ENCODE measurements around the gene KIF13A. TPM values are rescaled to one million over a fixed set of nuclear protein-coding genes. Genes with fewer than 3 reads are reported as not detected.

The KIF13A gene
- total and polyA plus RNA-seq, 12 donors, result 16.7 to 198 (median 97.8) TPM

GRCh38 chr6:17865798-17866725 lies 121.4 kb downstream of the KIF13A start:
- Histone ChIP-seq H3K4me1 (peaks cover 14 to 83% (median 69%) of the 10 kb centered on the region in 9 donors), H3K36me3 (no peaks in the 10 kb centered on the region), H3K27ac (peak overlapping the region in 9 of 10 donors; percentile 20 to 79 (median 63)), H3K4me3 (no peak overlapping the region), H3K9me3 (no peaks in the 10 kb centered on the region), H3K27me3 (no peaks in the 10 kb centered on the region)
- no peak for TF ChIP-seq CTCF (IDR thresholded peaks at IDR 0.05)
- WGBS, 2 donors, result 66 to 73% methylated on average over 6 of the region's 6 CpGs
- intact Hi-C loops (cut with DNase I), result loop anchor here in 5 of 10 donors (5.0 to 10.0 kb wide), 4 partner anchors 46 to 121 kb away; partner anchors contain the start of gene KIF13A (in 5 of the 5)
- DNase-seq (peak; percentile 40 to 74), ATAC-seq (peak; percentile 61 to 96 (median 90))

- ATAC-seq (peak in 4 of 8 donors; percentile 29 to 50 (median 32)), DNase-seq (peak in 1 of 2 donors; percentile 12)
- no peaks in the 10 kb centered on the region for H3K9me3 ChIP-seq
- H3K36me3 ChIP-seq, result no peaks in the 10 kb centered on the region
- no peak for TF ChIP-seq CTCF (IDR thresholded peaks at IDR 0.05)
- H3K4me3 ChIP-seq, result no peak overlapping the region
- H3K27ac ChIP-seq, result peak overlapping the region in 9 of 10 donors; percentile 20 to 79 (median 63)
- intact Hi-C loops (cut with DNase I), result loop anchor here in 5 of 10 donors (5.0 to 10.0 kb wide), 4 partner anchors 47 to 122 kb away; partner anchors contain the start of gene KIF13A (in 5 of the 5)
- H3K27me3 ChIP-seq, result no peaks in the 10 kb centered on the region
- H3K4me1 ChIP-seq, result peaks cover 14 to 75% (median 66%) of the 10 kb centered on the region in 9 donors
- 51 to 58% methylated on average over 2 of the region's 2 CpGs for WGBS, 2 donors
Measured at GRCh38 chr6:17865243-17865642, 122.2 kb downstream of the KIF13A start.

- H3K9me3 ChIP-seq, result no peaks in the 10 kb centered on the region
- intact Hi-C loops (cut with DNase I), result loop anchor here in 1 of 10 donors (10.0 kb wide), 1 partner anchor 121 kb away; the partner anchor contains the start of gene KIF13A
- TF ChIP-seq CTCF (IDR thresholded peaks at IDR 0.05), result no peak
- H3K27ac ChIP-seq, result peak overlapping the region; percentile 1 to 79 (median 57)
- H3K27me3 ChIP-seq, result no peaks in the 10 kb centered on the region
- H3K4me3 ChIP-seq, result no peak overlapping the region
- H3K36me3 ChIP-seq, result no peaks in the 10 kb centered on the region
- ATAC-seq (peak in 7 of 8 donors; percentile 6 to 64 (median 41)), DNase-seq (peak; percentile 24 to 29)
- peaks cover 14 to 65% (median 55%) of the 10 kb centered on the region in 9 donors for H3K4me1 ChIP-seq
- WGBS, 2 donors, result 61 to 64% methylated on average over 12 of the region's 12 CpGs
Measured at GRCh38 chr6:17863901-17864754, 123.3 kb downstream of the KIF13A start.

GRCh38 chr6:17861361-17861760 lies 126.1 kb downstream of the KIF13A start:
- ATAC-seq (no peak), DNase-seq (no peak)
- H3K27me3 ChIP-seq, result no peaks in the 10 kb centered on the region
- no peak for TF ChIP-seq CTCF (IDR thresholded peaks at IDR 0.05)
- H3K4me1 ChIP-seq, result peaks cover 10 to 43% (median 31%) of the 10 kb centered on the region in 9 donors
- no peak overlapping the region for H3K4me3 ChIP-seq
- intact Hi-C loops (cut with DNase I), result loop anchor here in 1 of 10 donors (10.0 kb wide), 1 partner anchor 123 kb away; the partner anchor contains the start of gene KIF13A
- WGBS, 2 donors, result 98 to 100% methylated on average over 1 of the region's 1 CpG
- H3K36me3 ChIP-seq, result no peaks in the 10 kb centered on the region
- peak overlapping the region in 1 of 10 donors; percentile 9 for H3K27ac ChIP-seq
- no peaks in the 10 kb centered on the region for H3K9me3 ChIP-seq
